Measurements from ENCODE around the gene FKBP8.

DNA sequence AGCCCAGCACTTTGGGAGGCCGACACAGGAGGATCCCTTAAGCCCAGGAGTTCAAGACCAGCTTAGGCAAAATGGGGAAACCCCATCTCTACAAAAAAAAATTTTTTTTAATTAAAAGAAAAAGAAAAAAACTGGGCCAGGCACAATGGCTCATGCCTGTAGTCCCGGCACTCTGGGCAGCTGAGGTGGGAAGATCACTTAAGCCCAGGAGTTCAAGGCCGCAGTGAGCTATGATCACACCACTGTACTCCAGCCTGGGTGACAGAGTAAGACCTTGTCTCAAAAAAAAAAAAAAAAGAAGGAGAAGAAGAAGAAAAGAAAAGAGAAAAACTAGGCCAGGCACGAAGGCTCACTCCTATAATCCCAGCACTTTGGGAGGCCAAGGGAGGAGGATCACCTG is 25.8 kb downstream of the FKBP8 start:
- no peak for TF ChIP-seq POLR2A (IDR thresholded peaks at IDR 0.05)
- TF ChIP-seq, protein P1, sequence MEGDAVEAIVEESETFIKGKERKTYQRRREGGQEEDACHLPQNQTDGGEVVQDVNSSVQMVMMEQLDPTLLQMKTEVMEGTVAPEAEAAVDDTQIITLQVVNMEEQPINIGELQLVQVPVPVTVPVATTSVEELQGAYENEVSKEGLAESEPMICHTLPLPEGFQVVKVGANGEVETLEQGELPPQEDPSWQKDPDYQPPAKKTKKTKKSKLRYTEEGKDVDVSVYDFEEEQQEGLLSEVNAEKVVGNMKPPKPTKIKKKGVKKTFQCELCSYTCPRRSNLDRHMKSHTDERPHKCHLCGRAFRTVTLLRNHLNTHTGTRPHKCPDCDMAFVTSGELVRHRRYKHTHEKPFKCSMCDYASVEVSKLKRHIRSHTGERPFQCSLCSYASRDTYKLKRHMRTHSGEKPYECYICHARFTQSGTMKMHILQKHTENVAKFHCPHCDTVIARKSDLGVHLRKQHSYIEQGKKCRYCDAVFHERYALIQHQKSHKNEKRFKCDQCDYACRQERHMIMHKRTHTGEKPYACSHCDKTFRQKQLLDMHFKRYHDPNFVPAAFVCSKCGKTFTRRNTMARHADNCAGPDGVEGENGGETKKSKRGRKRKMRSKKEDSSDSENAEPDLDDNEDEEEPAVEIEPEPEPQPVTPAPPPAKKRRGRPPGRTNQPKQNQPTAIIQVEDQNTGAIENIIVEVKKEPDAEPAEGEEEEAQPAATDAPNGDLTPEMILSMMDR (IDR thresholded peaks at IDR 0.05): no peak
